Fibroblast of skin of abdomen (primary cell): ENCODE results near the gene PRELID1. TPM values are rescaled to one million over a fixed set of nuclear protein-coding genes. Genes with fewer than 3 reads are reported as not detected.
A peak's percentile ranks its signal among the peaks of the same experiment; 100 is the strongest.
"Not testable (repeated sequence)": the region's sequence is repeated elsewhere in the genome, so short reads cannot be mapped to it uniquely, and the experiment has no call there.

Experiments used
- DNase-seq: peaks from one replicate; pipeline ENCODE4 v3.0.0-alpha.2; 2013
- polyA plus RNA-seq, 2 experiments: library from polyadenylated mRNA; unstranded; fragments of 120-200 nt; gene quantifications; one replicate each; pipeline ENCODE4 v1.2.1, GENCODE V29; 2013; ENCODE audit not compliant: insufficient read length in 2 of 2

Gene PRELID1, protein sequence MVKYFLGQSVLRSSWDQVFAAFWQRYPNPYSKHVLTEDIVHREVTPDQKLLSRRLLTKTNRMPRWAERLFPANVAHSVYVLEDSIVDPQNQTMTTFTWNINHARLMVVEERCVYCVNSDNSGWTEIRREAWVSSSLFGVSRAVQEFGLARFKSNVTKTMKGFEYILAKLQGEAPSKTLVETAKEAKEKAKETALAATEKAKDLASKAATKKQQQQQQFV
- 193 TPM for polyA plus RNA-seq (2013, experiment 1 of 2; ENCODE audit: insufficient read length)
- 186 TPM for polyA plus RNA-seq (2013, experiment 2 of 2; ENCODE audit: insufficient read length)

- DNase-seq = peak; percentile 83
Observed at GRCh38 chr5:177303121-177303924, at the start of gene PRELID1, which contains the start of gene RAB24. TSS of gene PRELID1 (plus strand) at chr5:177303799. CDS start at chr5:177303986, 187 bp downstream. TSS of gene RAB24 (minus strand) at chr5:177303719. CDS start at chr5:177303288, 431 bp downstream.

DNA sequence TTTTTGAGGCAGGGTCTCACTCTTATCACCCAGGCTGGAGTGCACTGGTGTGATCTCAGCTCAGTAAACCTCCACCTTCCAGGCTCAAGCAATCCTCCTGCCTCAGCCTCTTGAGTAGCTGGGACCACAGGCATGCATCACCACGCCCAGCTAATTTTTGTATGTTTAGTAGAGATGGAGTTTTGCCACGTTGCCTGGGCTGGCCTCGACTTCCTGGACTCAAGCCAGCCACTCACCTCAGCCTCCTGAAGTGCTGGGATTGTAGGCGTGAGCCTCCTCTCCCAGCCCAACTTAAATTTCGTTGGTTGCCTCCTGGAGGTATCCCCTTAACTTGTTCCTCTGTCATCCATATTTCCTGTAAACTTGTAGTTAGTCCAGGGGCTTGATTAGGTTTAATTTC lies 47.3 kb upstream of the PRELID1 start:
- peak; percentile 9 for DNase-seq

DNA sequence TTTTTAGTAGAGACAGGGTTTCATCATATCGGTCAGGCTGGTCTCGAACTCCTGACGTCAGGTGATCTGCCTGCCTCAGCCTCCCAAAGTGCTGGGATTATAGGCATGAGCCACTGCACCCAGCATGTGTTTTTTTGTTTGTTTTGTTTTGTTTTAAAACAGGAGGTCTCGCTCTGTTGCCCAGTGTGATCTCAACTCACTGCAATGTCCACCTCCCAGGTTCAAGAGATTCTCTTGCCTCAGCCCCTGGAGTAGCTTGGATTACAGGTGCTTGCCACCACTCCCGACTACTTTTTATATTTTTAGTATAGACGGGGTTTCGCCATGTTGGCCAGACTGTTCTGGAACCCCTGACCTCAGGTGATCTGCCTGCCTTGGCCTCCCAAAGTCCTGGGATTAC lies 44.9 kb upstream of the PRELID1 start:
- not testable (repeated sequence) for DNase-seq

DNA sequence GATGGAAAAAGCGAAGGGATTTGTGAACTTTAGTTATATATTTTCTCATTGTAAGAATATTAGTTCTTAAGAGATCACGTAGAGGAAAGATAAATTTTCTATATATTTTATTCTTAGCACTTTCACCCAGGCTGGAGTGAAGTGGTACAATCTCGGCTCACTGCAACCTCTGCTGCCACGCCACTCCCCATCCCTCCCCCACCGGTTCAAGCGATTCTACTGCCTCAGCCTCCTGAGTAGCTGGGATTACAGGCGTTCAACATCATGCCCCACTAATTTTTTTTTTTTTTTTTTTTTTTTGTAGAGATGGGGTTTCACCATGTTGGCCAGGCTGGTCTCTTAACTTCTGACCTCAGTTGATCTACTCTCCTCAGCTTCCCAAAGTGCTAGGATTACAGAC lies 42.6 kb upstream of the PRELID1 start:
- no peak for DNase-seq

GRCh38 chr5:177261510-177261909 lies 42.1 kb upstream of the PRELID1 start:
- DNase-seq = no peak

GRCh38 chr5:177264178-177264577 lies 39.4 kb upstream of the PRELID1 start:
- no peak for DNase-seq

GRCh38 chr5:177265395-177265794 lies 38.2 kb upstream of the PRELID1 start:
- no peak for DNase-seq

DNA sequence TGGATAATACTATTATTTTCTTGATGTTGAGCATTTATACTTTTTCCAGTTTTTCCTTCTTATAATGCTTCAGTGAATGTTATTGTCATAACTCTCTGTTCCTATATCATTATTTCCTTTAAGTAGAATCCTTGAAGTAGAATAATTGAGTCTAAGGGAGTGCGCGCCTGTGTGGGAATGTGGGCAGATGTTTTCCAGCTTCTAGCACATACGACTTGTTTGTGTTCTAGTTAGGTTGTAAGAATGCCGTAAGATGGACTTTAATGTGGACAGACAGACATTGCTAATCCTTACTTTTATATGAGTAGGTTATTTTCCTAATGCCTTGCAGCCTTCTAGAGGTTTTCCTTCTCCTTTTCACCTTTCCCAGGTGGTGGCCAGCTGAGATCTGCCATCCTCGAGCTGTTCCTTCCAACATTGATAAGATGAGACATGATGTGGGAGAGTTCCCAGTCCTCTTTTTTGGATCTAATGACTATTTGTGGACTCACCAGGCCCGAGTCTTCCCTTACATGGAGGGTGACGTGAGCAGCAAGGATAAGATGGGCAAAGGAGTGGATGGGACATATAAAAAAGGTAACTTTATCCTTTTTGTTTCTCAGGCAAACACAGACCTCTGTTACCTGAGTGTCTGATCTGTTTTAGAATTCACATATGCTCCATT lies 34.2 kb upstream of the PRELID1 start:
- no peak for DNase-seq

- DNase-seq = no peak
Observed at GRCh38 chr5:177269976-177270375, 33.6 kb upstream of the PRELID1 start.

- DNase-seq = no peak
Observed at GRCh38 chr5:177270653-177271052, 32.9 kb upstream of the PRELID1 start.

DNA sequence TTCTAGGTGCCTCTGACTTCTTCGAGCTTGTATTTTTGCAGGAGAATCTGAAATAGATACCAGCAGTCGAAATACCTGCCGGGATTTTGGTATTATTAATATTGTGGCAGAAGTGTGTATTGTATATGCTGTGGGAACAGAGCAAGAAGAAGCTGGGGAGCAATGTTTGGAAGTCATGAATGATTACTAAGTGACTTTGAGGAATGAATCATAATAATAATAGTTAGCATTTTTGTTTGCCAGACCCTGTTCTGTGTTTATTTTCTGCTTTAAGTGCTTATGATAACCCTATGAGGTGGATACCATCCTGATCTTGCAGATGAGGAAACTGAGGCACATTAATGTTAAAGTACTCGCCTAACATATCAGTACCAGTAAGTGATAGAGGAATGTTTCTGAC lies 32.5 kb upstream of the PRELID1 start:
- no peak for DNase-seq

DNA sequence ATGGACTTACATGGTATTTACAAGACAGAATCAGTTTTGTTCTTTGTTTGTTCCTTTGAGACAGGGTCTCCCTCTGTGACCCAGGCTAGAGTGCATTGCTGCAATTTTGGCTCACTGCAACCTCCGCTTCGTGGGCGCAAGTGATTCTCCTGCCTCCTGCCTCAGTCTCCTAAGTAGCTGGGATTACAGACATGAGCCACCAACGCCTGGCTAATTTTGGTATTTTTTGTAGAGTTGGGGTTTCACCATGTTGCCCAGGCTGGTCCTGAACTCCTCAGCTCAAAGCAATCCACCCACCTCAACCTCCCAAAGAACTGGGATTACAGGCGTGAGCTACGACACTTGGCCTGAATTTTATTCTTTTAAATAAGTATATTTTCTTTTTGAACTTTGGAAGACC lies 27.7 kb upstream of the PRELID1 start:
- DNase-seq = no peak

- DNase-seq = no peak
Observed at GRCh38 chr5:177276886-177277285, 26.7 kb upstream of the PRELID1 start.

- DNase-seq = no peak
Observed at GRCh38 chr5:177288191-177288590, 15.4 kb upstream of the PRELID1 start.

GRCh38 chr5:177290816-177291596 lies 12.6 kb upstream of the PRELID1 start:
- no peak for DNase-seq

DNA sequence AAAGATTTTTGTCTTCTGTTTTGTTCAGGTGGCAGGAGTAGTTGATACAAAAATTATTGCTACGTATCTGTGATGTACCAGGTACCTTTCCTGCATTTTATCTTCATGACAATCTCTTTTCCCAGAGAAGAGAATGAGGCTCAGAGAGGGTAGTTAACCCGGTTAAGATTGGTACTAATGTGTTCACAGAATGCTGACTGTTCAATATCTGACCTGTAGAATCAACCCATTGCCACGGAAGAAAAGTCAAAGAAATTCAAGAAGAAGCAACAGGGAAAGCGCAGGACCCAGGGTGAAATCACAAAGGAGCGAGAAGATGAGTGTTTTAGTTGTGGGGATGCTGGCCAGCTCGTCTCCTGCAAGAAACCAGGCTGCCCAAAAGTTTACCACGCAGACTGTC lies 11.9 kb upstream of the PRELID1 start:
- no peak for DNase-seq

DNA sequence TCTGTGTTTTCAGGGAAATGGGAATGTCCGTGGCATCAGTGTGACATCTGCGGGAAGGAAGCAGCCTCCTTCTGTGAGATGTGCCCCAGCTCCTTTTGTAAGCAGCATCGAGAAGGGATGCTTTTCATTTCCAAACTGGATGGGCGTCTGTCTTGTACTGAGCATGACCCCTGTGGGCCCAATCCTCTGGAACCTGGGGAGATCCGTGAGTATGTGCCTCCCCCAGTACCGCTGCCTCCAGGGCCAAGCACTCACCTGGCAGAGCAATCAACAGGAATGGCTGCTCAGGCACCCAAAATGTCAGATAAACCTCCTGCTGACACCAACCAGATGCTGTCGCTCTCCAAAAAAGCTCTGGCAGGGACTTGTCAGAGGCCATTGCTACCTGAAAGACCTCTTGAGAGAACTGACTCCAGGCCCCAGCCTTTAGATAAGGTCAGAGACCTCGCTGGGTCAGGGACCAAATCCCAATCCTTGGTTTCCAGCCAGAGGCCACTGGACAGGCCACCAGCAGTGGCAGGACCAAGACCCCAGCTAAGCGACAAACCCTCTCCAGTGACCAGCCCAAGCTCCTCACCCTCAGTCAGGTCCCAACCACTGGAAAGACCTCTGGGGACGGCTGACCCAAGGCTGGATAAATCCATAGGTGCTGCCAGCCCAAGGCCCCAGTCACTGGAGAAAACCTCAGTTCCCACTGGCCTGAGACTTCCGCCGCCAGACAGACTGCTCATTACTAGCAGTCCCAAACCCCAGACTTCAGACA lies 9.6 kb upstream of the PRELID1 start:
- no peak for DNase-seq

DNA sequence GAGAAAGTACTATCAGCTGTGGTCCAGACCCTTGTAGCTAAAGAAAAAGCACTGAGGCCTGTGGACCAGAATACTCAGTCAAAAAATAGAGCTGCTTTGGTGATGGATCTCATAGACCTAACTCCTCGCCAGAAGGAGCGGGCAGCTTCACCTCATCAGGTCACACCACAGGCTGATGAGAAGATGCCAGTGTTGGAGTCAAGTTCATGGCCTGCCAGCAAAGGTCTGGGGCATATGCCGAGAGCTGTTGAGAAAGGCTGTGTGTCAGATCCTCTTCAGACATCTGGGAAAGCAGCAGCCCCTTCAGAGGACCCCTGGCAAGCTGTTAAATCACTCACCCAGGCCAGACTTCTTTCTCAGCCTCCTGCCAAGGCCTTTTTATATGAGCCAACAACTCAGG lies 9.0 kb upstream of the PRELID1 start:
- DNase-seq = no peak

- no peak for DNase-seq
Observed at GRCh38 chr5:177295924-177296323, 7.7 kb upstream of the PRELID1 start.

DNA sequence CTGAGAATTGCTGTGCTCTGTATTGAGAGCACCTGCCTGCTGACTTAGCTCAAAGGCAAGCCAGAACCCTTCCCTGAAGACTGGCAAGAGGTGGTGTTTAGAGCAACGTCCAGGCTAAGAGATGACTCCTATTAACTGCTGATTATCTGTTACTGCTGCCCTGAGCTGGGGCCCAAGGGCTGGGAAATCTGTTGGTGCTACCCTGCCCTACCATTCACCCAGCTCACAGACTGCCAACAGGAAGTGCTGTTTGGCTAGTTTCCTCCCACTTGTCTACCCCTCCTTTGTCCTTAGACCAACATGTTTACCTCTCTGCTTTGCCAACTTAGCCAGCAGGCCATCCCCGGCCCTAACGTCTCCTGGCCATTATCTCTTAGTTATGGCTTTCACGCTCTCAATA lies 7.0 kb upstream of the PRELID1 start:
- DNase-seq = no peak

GRCh38 chr5:177297922-177298321 lies 5.7 kb upstream of the PRELID1 start:
- DNase-seq = no peak

DNA sequence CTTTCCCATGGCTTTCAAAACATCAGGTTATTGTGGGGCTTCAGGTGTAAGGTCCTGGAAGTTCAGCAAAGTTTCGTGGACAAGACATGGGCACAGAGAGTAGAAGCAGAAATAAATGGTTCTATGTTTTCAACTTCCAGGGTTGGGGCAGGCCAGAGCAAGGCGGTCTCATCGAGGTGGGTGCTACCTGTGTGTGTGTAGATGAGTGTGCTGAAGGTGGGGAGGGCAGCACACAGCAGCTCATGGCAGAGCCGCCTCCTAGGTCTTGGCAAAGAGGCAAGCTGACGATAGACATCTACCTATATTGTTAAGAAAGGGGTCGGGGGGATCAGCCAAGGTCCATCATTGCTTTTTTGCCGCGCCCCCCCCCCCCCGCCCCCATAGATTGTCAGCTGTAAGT lies 3.9 kb upstream of the PRELID1 start:
- no peak for DNase-seq
